Epithelial cell of prostate (primary cell): ENCODE data around the gene WASF2.
"Not testable (repeated sequence)": the region's sequence is repeated elsewhere in the genome, so short reads cannot be mapped to it uniquely, and the experiment has no call there.

Source experiments
- DNase-seq: peaks from one replicate; pipeline ENCODE4 v3.0.0-alpha.2; 2011; ENCODE audit warnings: low read depth, low spot score
- H3K27ac ChIP-seq: fragments of 450-650 bp; 2 replicates; pipeline ENCODE4 v1.5.1; 2017; ENCODE audit warnings: mild to moderate bottlenecking

WASF2 gene

DNA sequence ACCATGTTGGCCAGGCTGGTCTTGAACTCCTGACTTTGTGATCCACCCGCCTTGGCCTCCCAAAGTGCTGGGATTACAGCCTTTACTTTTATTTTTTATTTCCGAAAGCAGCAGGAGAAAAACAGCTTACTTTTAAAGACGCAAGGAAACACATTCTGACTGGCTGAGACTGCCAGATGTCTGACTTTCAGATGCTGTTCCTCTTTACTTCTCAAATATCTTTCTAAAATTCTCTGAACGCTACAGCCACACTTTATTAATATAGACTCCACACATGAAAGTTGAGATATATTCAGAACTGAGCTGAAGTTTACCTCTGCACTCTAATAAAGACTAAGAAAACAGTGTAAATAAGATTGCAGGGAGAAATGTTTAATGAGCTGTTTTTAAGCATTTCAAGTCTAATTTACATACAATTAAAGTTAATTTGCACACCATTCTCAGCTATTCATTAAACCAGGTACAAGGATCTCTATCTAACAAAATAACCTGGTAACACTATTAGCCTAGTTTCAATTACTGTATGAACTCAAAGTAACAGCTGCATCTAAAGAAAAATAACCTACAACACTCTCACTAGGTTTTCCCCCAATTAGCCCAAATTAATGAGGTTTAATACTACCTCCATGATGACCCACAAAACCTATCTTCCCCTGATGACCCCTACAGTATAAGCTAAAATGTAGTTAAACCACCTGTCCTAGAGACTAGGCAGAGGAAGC is 24.9 kb downstream of the WASF2 start:
- no peak overlapping the region for H3K27ac ChIP-seq
- DNase-seq: no peak

DNA sequence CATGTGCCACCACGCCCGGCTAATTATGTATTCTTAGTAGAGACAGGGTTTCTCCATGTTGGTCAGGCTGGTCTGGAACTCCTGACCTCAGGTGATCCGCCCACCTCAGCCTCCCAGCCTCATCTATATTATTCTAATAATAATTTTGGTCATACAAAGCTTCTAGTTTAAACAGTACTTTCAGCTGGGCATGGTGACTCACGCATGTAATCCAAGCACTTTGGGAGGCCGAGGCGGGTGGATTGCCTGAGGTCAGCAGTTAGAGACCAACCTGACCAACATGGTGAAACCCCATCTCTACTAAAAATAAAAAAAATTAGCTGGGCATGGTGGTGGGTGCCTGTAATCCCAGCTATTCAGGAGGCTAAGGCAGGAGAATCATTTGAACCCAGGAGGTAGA is 26.1 kb downstream of the WASF2 start:
- H3K27ac ChIP-seq: peak overlapping the region; percentile 31
- DNase-seq: not testable (repeated sequence)

DNA sequence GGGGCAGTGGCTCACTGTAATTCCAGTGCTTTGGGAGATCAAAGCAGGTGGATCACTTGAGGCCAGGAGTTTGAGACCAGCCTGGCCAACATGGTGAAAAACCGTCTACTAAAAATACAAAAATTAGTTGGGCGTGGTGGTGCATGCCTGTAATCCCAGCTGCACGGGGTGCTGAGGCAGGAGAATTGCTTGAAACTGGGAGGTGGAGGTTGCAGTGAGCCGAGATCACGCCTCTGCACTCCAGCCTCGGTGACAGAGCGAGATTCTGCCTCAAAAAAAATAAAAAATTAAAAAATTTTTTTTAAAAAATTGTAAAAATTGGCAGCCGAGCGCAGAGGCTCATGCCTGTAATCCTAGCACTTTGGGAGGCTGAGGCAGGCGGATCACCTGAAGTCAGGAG is 31.4 kb downstream of the WASF2 start:
- not testable (repeated sequence) for DNase-seq, H3K27ac ChIP-seq

DNA sequence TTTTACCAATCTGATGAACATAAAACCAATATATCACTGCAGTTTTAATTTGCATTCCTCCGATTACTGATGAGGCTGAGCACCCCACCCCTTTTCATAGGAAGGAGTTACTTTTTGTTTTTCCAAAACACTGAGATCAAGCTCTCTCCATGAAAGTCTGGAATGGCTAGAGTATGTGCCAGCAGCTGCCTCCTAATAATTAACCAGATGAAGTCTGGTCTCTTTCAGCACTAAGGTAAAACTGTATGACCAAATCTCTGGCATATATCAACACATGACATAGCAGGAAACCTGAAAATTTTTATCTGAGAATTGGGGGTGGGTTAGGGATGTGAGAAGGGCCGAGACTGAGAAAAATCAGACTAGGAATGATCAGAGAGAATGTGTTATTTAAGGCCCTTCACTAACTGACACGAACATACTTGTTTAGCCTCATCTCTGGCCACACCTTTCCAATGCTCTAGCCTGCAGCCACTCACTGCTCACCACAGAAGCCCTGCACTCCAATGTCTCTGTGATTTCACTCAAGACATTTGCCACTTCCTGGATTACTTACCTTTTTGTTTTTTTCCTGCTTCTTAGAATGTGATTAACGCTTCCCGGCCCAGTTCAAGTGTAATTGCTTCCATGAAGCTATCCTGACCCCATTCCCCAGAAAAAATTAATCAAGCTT is 34.7 kb downstream of the WASF2 start:
- peak; percentile 24 for DNase-seq
- peak overlapping the region; percentile 63 for H3K27ac ChIP-seq

DNA sequence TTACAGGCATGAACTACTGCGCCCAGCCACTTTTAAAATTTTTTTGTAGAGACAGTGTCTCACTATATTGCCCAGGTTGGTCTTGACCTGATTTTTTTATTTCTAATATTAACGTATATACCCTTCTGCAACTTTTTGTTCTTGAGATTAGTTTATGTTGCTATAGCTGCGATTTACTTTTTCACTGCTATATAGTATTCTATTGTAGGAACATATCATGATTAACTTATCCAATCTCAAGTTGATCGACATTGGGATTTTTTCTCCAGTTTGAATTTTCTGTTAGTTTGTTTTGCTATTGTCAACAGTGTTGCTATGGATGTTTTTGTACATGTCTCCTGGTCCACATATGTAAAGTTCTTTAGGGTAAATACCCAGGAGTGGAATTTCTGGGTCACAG is 35.4 kb downstream of the WASF2 start:
- peak overlapping the region; percentile 63 for H3K27ac ChIP-seq
- DNase-seq: no peak

DNA sequence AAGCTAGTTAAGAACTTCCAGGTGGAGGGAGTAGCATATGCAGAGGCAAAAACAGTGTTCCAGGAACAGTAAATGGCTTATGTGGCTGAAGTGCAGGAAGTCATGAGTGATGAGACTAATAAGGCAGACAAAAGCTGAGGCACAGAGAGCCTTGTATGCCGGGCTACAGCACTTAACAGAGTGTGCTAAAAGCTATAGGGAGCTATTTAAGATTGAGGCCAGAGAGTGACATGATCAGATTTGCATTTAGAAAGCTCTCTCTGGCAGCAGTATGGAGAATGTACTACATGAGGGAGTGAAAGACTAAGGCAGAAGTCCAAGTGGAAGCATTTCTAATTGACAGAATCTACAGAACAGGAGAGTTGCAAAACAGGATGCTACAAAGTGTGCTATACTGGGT is 38.6 kb downstream of the WASF2 start:
- no peak for DNase-seq

DNA sequence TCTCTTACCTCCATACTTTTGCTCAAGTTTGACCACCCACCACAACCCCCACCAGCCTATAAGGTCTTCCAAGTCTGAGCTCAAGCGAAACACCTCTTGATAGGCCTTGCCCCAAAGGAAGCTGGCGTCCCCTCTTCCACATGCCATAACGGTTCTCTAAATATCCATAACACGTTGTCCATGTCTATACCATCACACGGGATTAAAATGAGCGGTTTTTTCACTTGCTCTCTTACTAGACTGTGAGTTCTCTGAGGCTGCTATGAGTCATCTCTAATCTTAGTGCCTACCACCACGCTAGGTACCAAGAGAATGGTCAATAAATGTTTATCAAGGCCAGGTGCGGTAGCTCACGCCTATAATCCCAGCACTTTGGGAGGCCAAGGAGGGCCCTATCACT is 41.0 kb downstream of the WASF2 start:
- H3K27ac ChIP-seq: no peak overlapping the region
- no peak for DNase-seq

More for the DNA sequence above, 38.6 kb downstream of the WASF2 start:
- no peak overlapping the region for H3K27ac ChIP-seq

DNA sequence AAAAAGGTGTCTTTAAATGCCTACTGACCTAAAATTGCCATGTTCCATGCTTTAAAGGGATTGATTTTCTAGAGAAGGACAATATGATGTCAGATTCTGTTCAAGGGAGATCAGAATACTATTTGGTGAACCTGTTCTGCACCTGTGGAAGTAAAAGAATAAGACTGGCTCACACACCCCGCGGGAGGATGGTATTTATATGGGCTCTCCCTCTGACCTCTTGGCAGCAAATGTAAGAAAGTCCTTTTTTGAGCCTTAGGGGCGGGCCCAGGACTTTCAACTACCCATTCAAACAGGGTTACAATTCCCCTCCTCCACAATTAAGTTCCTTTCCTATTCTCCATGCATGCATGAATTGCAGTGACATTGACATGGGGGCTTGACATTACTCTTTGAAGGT is 42.1 kb downstream of the WASF2 start:
- DNase-seq: no peak
- no peak overlapping the region for H3K27ac ChIP-seq

DNA sequence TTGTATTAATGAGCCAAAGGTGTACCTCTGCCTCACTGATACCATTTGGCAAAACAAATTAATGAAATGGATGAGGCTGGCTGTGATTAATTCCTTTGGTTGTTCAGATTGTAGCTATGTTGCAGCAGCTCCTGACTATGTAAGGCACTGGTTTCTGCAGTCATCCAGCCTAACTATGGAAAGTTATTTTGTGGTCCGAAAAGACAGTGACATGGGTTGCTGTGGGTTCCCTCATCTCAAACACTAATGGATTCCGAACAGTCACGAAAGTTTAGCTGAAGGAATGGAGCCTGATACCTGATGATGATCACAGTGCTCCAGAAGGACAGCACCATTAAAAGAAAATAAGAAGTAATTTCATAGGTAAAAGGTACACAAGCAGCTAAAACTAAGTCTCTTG is 42.6 kb downstream of the WASF2 start:
- DNase-seq: no peak
- no peak overlapping the region for H3K27ac ChIP-seq

DNA sequence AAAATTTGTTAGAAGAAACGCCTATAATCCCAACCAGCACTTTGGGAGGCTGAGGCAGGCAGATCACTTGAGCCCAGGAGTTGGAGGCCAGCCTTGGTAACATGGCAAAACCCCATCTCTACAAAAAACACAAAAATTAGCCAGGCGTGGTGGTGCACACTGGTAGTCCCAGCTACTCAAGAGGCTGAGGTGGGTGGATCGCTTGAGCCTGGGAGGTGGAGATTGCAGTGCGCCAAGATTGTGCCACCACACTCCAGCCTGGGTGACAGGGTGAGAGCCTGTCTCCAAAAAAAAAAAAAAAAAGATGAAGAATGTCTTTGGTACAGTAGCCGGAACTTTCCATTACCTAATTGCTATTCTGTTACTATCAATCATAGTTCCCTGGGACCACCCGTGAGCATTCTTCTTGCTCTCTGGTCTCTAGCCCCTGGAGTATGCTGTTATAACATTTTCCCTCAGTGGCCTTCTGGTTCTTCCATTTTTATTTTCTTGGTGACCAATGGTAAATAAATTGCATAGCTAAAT is 43.4 kb downstream of the WASF2 start:
- no peak overlapping the region for H3K27ac ChIP-seq
- DNase-seq: no peak

DNA sequence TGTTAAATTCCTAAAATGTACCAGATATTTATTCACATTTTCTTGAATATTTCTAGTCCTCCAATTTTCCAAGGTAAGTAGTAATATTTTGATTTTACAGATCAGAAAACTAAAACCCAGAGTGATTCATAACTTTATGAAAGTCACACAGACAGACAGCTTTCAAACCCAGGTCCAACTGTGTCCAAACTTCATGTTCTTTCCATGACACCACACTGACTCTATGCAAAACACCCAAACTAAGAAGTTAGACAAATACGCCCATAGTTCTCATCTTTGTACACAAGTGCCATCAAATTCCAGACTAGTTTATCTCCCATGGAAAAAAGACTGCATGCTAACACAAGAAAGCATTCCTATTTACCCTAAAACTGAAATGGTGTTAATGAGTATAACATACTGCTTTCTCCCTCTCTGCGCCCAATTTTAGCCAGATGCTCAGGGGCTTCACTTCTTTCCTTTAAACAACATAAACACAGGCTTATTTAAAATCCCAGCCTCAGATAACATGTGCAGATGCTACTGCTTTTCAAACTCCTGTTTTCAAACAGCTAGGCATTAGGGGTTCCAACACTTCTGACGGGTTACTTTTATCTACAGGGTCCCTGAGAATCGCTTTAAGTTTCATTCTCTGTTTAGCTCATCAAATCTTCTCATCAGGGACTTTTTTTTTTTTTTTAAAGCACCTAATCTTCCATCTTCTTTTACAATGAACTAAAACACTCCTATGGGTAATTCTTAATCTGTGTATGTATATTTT is 44.6 kb downstream of the WASF2 start:
- DNase-seq: no peak

DNA sequence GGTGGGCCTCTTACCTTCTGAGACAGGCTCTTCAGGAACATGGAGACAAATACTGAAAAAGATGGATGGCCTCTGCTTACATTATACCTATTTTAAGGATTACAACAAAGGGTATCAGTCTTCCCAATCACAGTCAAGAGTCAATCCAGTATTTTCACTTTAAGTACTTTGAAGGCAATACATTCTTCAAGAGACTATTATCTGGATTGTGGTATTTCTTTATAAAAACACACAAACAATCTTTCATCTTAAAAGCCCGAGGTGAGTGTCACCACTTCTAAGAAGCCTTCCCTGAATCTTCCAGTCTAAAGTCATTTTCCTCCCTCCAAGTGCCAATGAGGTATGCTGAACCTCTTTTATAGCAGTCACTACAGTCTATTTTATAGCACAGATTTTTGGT is 45.3 kb downstream of the WASF2 start:
- no peak for DNase-seq
- no peak overlapping the region for H3K27ac ChIP-seq

More for the DNA sequence above, 44.6 kb downstream of the WASF2 start:
- H3K27ac ChIP-seq: no peak overlapping the region

DNA sequence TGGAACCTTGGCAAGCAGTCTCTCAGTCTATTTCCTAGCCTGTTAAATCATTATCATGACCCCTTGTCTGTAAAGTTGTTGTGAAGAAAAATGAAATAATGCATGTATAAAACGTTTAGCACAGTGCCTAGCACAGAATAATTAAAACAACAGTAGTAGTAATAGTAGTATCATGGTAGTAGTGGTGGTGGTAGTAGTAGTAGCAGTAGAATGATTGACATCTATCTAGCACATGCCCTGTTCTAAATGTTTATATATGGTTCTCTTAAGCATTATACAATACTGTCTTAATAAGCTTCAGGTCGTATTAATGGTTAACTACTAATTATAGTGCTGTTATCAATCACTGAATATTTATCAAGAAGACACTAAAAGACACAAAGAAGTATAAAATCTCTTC is 50.8 kb downstream of the WASF2 start:
- no peak for DNase-seq
- H3K27ac ChIP-seq: peak overlapping the region; percentile 18

DNA sequence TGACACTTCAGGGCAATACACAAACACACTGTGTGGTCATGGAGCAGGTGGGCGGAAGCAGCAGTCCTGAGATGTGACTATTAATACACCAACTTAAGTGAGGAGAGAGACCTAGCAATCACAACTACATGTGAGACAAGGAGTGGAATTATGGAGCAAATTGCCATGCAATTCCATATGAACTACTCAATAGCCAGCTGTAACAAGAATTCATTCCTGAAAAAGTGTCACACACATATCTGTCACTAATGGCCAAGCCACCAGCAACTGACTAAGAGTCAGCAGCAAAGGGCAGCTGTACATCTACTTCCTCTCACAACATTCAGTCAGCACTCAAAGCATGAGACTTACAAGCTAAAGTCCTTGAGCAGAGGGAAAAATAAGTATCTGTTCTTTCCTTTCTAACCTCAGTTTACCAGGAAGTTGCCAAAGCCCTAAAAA is 51.3 kb downstream of the WASF2 start:
- H3K27ac ChIP-seq: peak overlapping the region; percentile 18
- no peak for DNase-seq

DNA sequence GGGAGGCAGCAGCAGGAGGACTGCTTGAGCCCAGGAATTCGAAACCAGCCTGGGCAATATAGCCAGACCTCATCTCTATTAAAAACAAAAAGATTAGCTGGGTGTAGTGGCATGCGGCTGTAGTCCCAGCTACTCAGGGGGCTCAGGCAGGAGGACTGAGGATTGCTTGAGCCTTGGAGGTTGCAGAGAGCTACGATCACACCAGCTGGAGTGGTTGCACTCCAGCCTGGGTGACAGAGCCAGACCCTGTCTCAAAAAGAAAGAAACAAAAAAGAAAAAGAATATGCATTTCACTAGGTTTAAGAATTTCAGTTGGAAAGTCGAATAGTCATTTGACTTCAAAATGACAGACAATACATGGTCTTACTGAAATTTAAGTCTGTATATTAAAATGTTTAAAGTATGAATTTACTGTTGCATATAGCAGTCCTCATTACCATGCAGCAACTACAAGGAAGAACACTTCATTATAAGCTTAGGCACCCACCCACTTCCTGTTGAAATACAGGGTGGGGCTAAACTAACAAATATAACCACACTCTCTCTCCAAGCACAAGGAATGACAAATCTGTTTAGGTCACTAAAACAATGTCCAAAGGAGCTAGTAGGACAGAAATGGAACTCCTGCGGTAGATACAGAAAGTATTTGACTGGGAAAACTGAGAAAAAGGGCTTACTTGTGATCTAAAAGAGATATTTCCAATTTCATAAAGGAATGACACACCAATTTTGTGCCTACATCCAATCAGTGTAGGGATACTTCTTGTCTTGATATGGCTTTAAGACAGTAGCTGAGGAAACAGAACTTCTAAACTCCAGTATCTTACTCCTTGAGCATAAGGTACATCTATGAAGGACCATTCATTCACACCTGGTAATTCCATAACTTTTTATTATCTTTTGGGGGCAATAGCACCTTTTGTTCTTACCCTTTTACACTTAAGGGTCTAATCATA is 53.5 kb downstream of the WASF2 start:
- H3K27ac ChIP-seq: peak overlapping the region; percentile 75
- DNase-seq: peak; percentile 50

DNA sequence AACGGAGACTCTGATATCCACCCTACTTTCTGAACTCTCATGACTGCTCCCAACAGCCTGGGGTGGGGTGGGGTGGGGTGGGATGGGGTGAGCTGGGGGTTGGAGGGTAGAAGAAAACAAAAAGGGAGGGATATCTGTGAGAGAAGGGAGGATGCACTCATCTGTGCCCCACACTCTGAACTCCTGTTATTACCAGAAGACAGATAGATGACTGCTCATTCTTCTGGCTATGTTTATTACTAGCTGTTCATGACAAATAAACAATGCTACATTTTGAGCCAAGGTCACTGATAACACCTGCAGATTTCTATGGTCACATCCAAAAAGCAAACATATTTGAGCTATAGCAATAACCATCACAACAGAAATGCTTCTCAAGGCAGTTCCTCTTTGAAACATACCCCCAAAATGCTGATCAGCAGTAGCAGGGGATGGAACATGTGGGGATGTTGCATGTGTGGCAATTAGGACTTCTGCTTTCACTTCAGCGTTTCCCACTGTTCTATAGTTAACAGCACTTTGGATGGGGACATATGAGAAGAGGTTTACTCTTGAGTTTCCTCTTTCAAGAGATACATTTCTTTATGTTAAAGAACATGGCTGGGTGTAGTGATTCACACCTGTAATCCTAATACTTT is 54.3 kb downstream of the WASF2 start:
- DNase-seq: no peak
- H3K27ac ChIP-seq: peak overlapping the region; percentile 75

DNA sequence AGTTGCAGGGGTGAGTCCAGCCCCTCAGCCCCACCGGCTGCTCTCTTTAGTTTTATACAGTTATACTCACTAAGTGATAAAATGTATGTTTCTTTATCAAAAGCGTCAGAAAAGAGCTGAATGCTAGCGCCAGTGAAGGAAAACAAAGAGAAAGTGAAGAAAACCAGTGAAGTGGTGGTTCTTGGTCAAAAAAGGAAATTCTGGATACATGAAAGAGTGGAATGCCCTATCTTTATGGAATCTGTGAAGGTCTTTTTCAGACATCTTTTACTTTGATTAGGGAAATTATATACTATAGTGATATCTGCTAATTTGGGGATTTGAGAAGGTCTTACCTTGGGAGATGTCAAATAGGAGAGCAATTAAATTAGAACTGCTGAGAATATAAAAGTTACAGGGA is 56.3 kb downstream of the WASF2 start:
- no peak overlapping the region for H3K27ac ChIP-seq

DNA sequence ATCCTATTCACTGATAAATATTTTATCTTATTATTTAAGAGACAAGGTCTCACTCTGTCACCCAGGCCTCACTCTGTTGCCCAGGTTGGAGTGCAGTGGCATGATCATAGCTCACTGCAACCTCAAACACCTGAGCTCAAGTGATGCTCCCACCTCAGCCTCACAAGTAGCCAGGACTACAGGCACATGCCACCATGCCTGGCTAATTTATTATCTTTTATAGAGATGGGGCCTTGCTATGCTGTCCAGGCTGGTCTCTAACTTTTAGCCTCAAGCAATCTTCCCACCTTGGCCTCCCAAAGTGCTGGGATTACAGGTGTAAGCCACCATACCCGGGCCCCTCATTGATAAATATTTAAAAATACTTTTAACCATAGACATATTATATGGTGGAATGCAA is 57.2 kb downstream of the WASF2 start:
- not testable (repeated sequence) for H3K27ac ChIP-seq, DNase-seq

More for the DNA sequence above, 56.3 kb downstream of the WASF2 start:
- no peak for DNase-seq

DNA sequence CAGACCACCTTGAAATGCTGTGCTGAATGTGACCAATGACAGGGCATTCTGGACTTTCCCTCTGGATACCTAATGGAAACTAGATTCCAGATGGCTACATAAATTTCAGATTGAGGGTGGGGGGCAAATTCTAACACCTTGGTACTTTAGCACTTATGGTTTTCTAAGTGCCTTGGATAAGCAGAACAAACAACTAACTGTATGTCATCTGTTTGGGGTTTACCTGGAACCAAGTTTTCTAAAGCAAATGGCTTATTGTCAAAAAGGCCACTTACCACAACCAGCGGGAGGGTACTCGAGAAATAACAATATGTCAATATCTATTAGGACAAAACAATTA is 58.4 kb downstream of the WASF2 start:
- DNase-seq: no peak
- no peak overlapping the region for H3K27ac ChIP-seq
